Astrocyte of the spinal cord (primary cell): ENCODE measurements around the gene GSG1L.

Source experiments
- DNase-seq: peaks from one replicate; pipeline ENCODE4 v3.0.0; 2011; ENCODE audit warnings: low read depth, low spot score
- H3K4me3 ChIP-seq: 2 replicates; pipeline ENCODE4 v1.5.1; 2011; ENCODE audit warnings: low read depth, mild to moderate bottlenecking, low read length, moderate library complexity
- in situ Hi-C: cut with HindIII; loops from 2 replicates; pipeline ENCODE4 v1.10.0; 2017; ENCODE audit warnings: low sequenced_read_pairs
- TF ChIP-seq, protein P1 (sequence below): IDR thresholded peaks from 2 replicates; pipeline ENCODE4 v1.5.1; 2012; ENCODE audit warnings: low read depth, mild to moderate bottlenecking, low read length, inconsistent platforms

The GSG1L gene

DNA sequence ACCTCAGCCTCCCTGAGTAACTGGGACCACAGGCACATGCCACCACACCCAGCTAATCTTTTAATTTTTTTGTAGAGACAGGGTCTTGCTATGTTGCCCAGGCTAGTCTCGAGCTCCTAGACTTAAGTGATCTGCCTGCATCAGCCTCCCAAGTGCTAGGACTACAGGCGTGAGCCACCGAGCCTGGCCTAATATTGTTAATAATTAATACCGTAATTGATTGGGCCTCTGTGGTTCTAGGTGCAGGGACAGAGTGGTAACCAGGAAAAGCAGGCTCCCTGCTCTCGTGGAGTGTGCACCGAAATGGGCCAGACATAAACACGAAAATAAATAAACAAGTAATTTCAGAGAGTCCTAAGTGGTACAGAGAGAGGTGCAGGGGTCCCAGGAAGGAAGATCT is 241.0 kb downstream of the GSG1L start:
- in situ Hi-C loops = no loop called here
- TF ChIP-seq, protein P1, sequence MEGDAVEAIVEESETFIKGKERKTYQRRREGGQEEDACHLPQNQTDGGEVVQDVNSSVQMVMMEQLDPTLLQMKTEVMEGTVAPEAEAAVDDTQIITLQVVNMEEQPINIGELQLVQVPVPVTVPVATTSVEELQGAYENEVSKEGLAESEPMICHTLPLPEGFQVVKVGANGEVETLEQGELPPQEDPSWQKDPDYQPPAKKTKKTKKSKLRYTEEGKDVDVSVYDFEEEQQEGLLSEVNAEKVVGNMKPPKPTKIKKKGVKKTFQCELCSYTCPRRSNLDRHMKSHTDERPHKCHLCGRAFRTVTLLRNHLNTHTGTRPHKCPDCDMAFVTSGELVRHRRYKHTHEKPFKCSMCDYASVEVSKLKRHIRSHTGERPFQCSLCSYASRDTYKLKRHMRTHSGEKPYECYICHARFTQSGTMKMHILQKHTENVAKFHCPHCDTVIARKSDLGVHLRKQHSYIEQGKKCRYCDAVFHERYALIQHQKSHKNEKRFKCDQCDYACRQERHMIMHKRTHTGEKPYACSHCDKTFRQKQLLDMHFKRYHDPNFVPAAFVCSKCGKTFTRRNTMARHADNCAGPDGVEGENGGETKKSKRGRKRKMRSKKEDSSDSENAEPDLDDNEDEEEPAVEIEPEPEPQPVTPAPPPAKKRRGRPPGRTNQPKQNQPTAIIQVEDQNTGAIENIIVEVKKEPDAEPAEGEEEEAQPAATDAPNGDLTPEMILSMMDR = no peak
- no peak overlapping the region for H3K4me3 ChIP-seq
- no peak for DNase-seq

- in situ Hi-C loops = no loop called here
- H3K4me3 ChIP-seq = no peak overlapping the region
- TF ChIP-seq, protein P1 = no peak
- DNase-seq = no peak
Observed at GRCh38 chr16:27820646-27821345, 242.7 kb downstream of the GSG1L start.

- DNase-seq = no peak
- TF ChIP-seq, protein P1 = no peak
- in situ Hi-C loops = no loop called here
- H3K4me3 ChIP-seq = no peak overlapping the region
Observed at GRCh38 chr16:27819881-27820610, 243.5 kb downstream of the GSG1L start.

DNA sequence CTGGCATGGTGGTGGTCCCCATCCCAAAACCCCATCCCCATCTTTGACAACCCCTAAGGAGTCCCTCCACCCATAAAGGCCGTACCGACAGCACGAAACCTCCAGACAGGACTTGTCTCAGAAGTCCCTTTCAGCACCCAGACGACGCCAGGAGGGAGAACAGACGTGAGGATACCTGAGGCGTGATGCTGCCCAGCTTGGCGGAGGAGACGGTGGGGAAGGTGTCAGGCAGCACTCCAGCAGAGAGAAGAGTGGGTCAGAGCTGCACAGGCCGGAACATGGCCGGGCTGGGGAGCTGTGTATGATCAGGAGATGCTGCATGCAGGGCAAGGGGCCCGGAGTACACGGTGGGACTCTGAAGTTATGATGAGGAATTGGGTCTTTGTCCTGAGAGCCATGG is 244.2 kb downstream of the GSG1L start:
- H3K4me3 ChIP-seq = no peak overlapping the region
- in situ Hi-C loops = no loop called here
- TF ChIP-seq, protein P1 = no peak
- no peak for DNase-seq

- in situ Hi-C loops = no loop called here
Observed at GRCh38 chr16:27818246-27818645, 245.3 kb downstream of the GSG1L start.

GRCh38 chr16:27817038-27817437 is 246.5 kb downstream of the GSG1L start:
- no peak for DNase-seq
- no peak overlapping the region for H3K4me3 ChIP-seq
- TF ChIP-seq, protein P1 = no peak
- in situ Hi-C loops = no loop called here

More at GRCh38 chr16:27818246-27818645, 245.3 kb downstream of the GSG1L start:
- TF ChIP-seq, protein P1 = no peak
- no peak for DNase-seq
- H3K4me3 ChIP-seq = no peak overlapping the region
